NB4 (cell line): ENCODE results near the gene POLDIP3.
"Not testable (repeated sequence)": the region's sequence is repeated elsewhere in the genome, so short reads cannot be mapped to it uniquely, and the experiment has no call there.

ENCODE experiments used
- DNase-seq: peaks from one replicate; pipeline ENCODE4 v3.0.0; 2010; ENCODE audit warnings: low read depth
- H3K4me3 ChIP-seq: one replicate; pipeline ENCODE4 v1.5.1; 2011; ENCODE audit warnings: mild to moderate bottlenecking, low read depth, low read length, moderate library complexity
- MYC ChIP-seq: IDR thresholded peaks from 2 replicates; pipeline ENCODE4 v1.6.1; 2011; ENCODE audit warnings: low read depth, low read length
- POLR2A ChIP-seq: IDR thresholded peaks from 2 replicates; pipeline ENCODE4 v1.6.1; 2011; ENCODE audit warnings: mild to moderate bottlenecking; ENCODE audit not compliant: insufficient read length; ENCODE audit errors: extremely low read depth
- TF ChIP-seq, protein P1 (sequence below): IDR thresholded peaks from 2 replicates; pipeline ENCODE4 v1.6.1; 2011; ENCODE audit warnings: low read depth, low read length
- TF ChIP-seq, protein P2 (sequence below): IDR thresholded peaks from one replicate; pipeline ENCODE4 v1.5.1; 2012; ENCODE audit warnings: low read depth, low read length

The POLDIP3 gene

DNA sequence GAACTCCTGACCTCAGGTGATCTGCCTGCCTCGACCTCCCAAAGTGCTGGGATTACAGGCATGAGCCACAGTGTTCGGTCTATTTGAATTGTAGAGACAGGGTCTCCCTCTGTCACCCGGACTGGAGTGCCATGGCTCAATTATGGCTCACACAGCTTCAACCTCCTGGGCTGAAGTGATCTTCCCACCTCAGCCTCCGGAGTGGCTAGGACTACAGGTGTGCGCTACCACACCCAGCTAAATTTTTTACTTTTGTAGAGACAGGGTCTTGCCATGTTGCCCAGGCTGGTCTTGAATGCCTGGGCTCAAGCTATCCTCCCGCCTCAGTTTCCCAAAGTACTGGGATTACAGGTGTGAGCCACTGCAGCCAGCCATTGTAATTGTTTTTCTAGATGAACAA lies 46.7 kb downstream of the POLDIP3 start:
- not testable (repeated sequence) for DNase-seq, H3K4me3 ChIP-seq

DNA sequence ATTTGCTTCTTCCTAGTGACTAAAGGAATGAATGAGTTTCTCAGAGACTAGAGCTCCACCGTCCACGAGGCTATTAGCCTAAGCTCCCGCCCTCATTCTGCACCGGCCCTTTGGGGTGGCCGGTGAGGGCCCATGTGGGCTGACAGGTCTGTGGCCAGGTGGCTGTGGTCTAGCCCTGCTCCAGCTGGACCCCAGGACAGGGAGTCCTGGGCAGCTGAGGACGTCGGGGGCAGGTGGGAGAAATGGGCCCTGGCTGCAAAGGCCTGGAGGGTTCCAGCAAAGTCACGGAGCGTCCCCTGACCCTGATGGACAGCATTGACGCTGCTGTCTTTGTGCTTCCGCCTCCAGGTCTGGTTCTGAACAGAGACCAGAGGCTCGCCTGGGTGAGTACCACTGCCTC lies 48.7 kb downstream of the POLDIP3 start:
- no peak for DNase-seq
- H3K4me3 ChIP-seq, result no peak overlapping the region
- TF ChIP-seq, protein P1, sequence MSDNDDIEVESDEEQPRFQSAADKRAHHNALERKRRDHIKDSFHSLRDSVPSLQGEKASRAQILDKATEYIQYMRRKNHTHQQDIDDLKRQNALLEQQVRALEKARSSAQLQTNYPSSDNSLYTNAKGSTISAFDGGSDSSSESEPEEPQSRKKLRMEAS, result no peak
- TF ChIP-seq, protein P2, sequence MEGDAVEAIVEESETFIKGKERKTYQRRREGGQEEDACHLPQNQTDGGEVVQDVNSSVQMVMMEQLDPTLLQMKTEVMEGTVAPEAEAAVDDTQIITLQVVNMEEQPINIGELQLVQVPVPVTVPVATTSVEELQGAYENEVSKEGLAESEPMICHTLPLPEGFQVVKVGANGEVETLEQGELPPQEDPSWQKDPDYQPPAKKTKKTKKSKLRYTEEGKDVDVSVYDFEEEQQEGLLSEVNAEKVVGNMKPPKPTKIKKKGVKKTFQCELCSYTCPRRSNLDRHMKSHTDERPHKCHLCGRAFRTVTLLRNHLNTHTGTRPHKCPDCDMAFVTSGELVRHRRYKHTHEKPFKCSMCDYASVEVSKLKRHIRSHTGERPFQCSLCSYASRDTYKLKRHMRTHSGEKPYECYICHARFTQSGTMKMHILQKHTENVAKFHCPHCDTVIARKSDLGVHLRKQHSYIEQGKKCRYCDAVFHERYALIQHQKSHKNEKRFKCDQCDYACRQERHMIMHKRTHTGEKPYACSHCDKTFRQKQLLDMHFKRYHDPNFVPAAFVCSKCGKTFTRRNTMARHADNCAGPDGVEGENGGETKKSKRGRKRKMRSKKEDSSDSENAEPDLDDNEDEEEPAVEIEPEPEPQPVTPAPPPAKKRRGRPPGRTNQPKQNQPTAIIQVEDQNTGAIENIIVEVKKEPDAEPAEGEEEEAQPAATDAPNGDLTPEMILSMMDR, result no peak
- TF ChIP-seq MYC, result no peak
- TF ChIP-seq POLR2A, result no peak

DNA sequence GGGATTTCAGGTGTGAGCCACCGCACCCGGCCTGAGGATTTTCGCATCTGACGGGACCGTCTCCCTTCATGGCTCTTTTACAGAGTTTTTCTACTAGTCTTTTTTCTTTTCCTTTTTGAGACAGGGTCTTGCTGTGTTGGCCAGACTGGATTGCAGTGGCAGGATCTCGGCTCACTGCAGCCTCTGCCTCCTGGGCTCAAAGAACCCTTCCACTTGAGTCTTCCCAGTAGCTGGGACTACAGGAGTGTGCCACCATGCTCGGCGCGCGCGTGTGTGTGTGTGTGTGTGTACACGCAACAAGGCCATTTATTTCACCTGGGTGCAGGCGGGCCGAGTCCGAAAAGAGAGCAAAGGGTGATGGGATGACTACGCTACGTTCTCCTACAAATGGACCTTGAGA lies 50.0 kb downstream of the POLDIP3 start:
- no peak for DNase-seq

DNA sequence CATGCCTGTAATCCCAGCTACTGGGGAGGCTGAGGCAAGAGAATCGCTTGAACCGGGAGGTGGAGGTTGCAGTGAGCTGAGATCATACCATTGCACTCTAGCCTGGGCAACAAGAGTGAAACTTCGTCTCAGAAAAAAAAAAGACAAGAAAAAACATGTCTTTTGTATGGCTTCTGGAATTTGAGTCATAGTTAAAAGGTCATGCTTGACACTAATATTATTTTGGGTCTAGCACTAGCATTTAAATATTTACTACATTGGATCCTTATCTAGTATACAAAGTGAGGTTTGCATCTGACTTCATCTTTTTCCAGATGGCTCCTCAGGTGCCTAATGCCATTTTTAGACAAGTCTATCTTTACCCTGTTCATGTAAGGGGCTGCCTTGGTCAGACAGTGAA lies 50.7 kb downstream of the POLDIP3 start:
- DNase-seq, H3K4me3 ChIP-seq: not testable (repeated sequence)

More for the DNA sequence above, 50.0 kb downstream of the POLDIP3 start:
- no peak for TF ChIP-seq POLR2A
- no peak overlapping the region for H3K4me3 ChIP-seq

DNA sequence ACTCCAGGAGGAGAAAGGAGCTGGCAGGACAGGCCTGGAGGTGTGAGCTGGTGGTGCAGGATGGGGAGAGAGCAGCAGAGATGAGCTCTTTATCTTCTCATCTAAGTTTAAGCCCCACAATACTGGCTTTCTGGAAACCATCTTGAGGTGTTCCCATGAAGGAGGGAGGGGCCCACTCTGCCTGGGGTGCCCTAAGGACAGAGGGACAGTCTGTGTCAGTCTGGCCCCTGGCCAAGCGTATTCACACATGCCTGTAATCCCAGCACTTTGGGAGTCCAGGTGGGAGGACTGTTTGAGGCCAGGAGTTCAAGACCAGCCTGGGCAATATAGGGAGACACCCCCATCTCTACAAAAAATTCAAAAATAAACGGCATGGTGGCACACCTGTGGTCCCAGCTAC lies 52.0 kb downstream of the POLDIP3 start:
- H3K4me3 ChIP-seq, result no peak overlapping the region
- no peak for DNase-seq
- TF ChIP-seq MYC (no peak), POLR2A (no peak)
- TF ChIP-seq, protein P2, result no peak
- TF ChIP-seq, protein P1, result no peak

DNA sequence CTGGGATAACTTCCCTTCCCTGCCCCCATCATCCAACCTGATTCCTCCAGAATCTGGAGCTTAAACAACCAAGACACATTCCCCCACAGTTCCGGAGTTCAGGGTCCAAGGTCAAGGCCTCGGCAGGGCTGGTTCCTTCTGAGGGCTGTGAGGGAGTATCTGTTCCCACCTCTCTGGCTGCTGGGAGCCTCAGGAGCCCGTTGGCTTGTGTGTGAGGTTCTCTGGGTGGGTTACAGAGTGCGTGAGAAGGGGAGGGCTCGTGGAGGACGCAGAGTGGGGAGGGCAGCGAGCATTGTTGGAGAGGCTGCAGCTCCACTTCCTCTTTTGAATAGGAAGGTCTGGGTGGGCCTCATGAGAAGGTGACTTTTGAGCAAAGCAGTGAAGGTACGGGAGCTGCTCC lies 52.4 kb downstream of the POLDIP3 start:
- TF ChIP-seq, protein P1, result no peak
- TF ChIP-seq POLR2A (no peak), MYC (no peak)
- TF ChIP-seq, protein P2, result no peak
- H3K4me3 ChIP-seq, result no peak overlapping the region
- DNase-seq, result peak; percentile 89

DNA sequence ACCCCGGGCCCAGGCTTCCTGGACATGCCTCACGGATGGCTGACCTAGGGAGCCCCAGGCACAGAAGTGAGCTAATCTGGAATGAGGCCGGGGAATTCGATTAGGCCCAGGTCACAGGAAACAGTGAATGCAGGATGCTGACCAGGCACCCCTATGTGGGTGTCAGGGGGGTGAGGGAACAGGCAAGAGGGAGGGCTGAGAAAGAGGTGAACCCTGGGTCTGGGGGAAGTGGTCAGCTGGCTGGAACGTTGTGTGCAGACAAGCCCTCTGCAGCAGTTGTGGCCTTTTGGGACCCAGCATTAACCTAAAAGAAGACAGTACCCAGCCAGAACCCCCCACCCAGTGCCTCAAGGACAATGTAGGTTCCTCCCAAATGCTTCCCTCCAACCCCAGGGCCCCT lies 52.8 kb downstream of the POLDIP3 start:
- no peak for DNase-seq
- no peak overlapping the region for H3K4me3 ChIP-seq
- TF ChIP-seq POLR2A (no peak), MYC (no peak)
- TF ChIP-seq, protein P2, result no peak
- TF ChIP-seq, protein P1, result no peak

DNA sequence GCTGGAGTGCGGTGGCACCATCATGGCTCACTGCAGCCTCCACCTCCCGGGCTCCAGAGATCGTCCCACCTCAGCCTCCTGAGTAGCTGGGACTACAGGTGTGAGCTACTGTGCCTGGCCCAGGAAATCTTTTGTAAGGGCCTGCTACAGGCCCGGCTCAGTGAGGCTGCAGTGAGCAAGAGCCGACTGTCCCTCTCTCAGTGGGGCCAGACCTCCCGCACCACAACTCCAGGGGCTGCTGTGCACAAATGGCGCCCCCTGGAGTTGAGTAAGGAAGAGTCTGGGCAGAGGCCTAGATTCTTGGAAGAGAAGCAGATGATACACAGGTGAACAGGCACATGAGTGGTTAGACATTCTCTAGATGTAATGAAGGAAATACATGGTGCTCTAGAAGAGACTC lies 53.9 kb downstream of the POLDIP3 start:
- DNase-seq, result peak; percentile 64
- TF ChIP-seq, protein P2, result peak; percentile 62
- TF ChIP-seq MYC, result no peak

More for the DNA sequence above, 53.9 kb downstream of the POLDIP3 start:
- H3K4me3 ChIP-seq, result no peak overlapping the region
